Muscle layer of colon (tissue), 2 donors: Measurements from ENCODE around the gene SYNGAP1.

Experiments used
- H3K27ac ChIP-seq: one replicate; pipeline ENCODE4 v1.7.0; 2013; ENCODE audit warnings: low read depth, mild to moderate bottlenecking, low read length, moderate library complexity
- H3K27me3 ChIP-seq, 2 donors: one replicate each; pipeline ENCODE4 v1.7.0; 2013; ENCODE audit warnings: low read length in 2 of 2, mild to moderate bottlenecking in 2 of 2; ENCODE audit not compliant: insufficient read depth in 2 of 2, control insufficient read depth in 1 of 2
- H3K36me3 ChIP-seq: one replicate; pipeline ENCODE4 v1.7.0; 2013; ENCODE audit warnings: mild to moderate bottlenecking, low read length; ENCODE audit not compliant: insufficient read depth
- H3K4me1 ChIP-seq: one replicate; pipeline ENCODE4 v1.7.0; 2013; ENCODE audit warnings: mild to moderate bottlenecking, low read length; ENCODE audit not compliant: insufficient read depth
- H3K4me3 ChIP-seq, 2 donors: one replicate each; pipeline ENCODE4 v1.7.0; 2013; ENCODE audit warnings: low read length in 2 of 2, low read depth in 1 of 2, mild to moderate bottlenecking in 1 of 2, moderate library complexity in 1 of 2
- H3K9ac ChIP-seq: one replicate; pipeline ENCODE4 v1.7.0; 2013; ENCODE audit warnings: low read length
- H3K9me3 ChIP-seq: one replicate; pipeline ENCODE4 v1.7.0; 2013; ENCODE audit warnings: mild to moderate bottlenecking, low read length
- donor health status: abdominal sarcoma.
- donor health status: Adenocarcinoma of cecum.

Gene SYNGAP1

DNA sequence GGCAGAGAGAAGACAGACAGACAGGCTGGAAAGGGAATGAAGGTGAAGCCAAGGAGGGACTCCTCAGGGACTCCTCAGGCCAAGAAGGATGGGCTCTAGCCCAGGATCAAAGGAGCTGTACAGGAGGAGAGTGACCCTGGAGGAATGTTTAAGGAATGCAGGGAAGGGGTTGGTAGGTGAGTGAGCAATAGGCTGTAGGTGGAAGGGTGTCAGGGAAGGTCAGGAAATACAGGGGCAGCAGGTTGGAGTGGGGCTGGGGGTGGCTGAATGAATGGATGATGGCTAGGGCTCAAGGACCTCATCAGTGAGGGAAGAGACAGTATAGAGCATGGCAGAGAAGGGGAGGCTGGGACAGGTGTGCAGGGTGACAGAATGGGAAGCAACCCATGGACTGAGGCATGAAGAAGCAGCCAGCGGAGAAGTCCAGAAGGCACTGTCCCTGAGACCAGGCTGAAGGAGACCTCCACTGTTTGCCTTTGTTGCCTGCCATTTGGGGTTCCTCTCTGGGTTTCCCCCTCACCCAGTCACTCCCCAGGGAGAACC lies 13.2 kb downstream of the SYNGAP1 start:
- Histone ChIP-seq H3K9ac (no peak overlapping the region), H3K27ac (peak overlapping the region; percentile 82), H3K9me3 (no peaks in the 10 kb centered on the region), H3K36me3 (peaks cover 29% of the 10 kb centered on the region), H3K4me3 (no peak overlapping the region), H3K4me1 (peaks cover 52% of the 10 kb centered on the region), H3K27me3 (no peaks in the 10 kb centered on the region)

- H3K27ac ChIP-seq: peak overlapping the region; percentile 82
- no peaks in the 10 kb centered on the region for H3K9me3 ChIP-seq
- peaks cover 35% of the 10 kb centered on the region for H3K36me3 ChIP-seq
- peak overlapping the region; percentile 22 for H3K9ac ChIP-seq
- H3K27me3 ChIP-seq: no peaks in the 10 kb centered on the region
- H3K4me3 ChIP-seq: no peak overlapping the region
- peaks cover 47% of the 10 kb centered on the region for H3K4me1 ChIP-seq
Observed at GRCh38 chr6:33433544-33434191, 13.8 kb downstream of the SYNGAP1 start.

DNA sequence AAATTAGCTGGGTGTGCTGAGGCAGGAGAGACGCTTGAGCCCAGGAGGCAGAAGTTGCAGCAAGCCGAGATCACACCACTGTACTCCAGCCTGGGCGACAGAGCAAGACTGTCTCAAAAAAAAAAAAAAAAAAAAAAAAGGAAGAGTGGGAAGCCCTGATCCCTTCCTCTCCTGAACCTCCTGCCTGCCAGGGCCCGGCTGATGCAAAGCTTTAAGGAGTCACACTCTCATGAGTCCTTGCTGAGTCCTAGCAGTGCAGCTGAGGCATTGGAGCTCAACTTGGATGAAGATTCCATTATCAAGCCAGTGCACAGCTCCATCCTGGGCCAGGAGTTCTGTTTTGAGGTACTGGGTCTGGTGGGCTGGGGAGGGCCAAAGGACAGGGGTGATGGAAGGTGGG lies 15.1 kb downstream of the SYNGAP1 start:
- Histone ChIP-seq H3K9ac (no peak overlapping the region), H3K9me3 (no peaks in the 10 kb centered on the region), H3K4me3 (no peak overlapping the region), H3K4me1 (peaks cover 39% of the 10 kb centered on the region), H3K27me3 (no peaks in the 10 kb centered on the region), H3K36me3 (peaks cover 40% of the 10 kb centered on the region), H3K27ac (no peak overlapping the region)

GRCh38 chr6:33437666-33438065 lies 17.8 kb downstream of the SYNGAP1 start:
- no peaks in the 10 kb centered on the region for H3K27me3 ChIP-seq
- peaks cover 54% of the 10 kb centered on the region for H3K36me3 ChIP-seq
- H3K27ac ChIP-seq: no peak overlapping the region
- H3K4me1 ChIP-seq: peaks cover 15% of the 10 kb centered on the region
- no peak overlapping the region for H3K9ac ChIP-seq
- H3K9me3 ChIP-seq: no peaks in the 10 kb centered on the region
- no peak overlapping the region for H3K4me3 ChIP-seq

DNA sequence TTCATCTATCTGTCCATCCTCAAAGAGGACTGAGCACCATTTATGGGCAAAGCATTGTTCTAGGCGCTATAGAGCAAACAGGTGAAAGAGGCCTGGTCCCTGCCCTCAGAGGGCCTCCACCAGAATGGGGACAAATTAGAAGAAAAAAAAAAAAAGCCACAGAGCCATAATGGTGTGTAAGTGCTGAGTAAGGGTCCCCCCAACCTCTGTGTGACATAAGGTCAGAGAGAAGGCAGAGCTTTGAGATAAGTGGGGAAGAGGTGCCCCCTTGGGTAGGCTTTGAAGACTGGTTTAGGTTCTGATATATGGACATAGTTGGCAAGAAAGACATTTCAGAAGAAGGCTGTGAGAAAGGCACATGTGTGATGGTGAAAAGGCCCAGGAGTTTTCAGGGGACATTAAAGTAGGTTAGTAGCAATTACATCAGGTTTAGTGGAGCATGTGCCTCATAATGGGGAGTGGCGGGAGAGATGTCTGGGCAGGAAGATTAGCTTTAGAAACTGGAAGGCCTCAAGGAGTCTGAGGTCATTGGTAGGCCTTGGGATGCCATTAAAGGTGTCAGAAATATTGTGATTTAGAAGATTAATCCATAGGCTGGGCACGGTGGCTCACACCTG lies 19.2 kb downstream of the SYNGAP1 start:
- Histone ChIP-seq H3K9me3 (no peaks in the 10 kb centered on the region), H3K36me3 (peaks cover 57% of the 10 kb centered on the region), H3K9ac (no peak overlapping the region), H3K27me3 (no peaks in the 10 kb centered on the region), H3K4me3 (no peak overlapping the region), H3K27ac (no peak overlapping the region), H3K4me1 (peaks cover 3% of the 10 kb centered on the region)

DNA sequence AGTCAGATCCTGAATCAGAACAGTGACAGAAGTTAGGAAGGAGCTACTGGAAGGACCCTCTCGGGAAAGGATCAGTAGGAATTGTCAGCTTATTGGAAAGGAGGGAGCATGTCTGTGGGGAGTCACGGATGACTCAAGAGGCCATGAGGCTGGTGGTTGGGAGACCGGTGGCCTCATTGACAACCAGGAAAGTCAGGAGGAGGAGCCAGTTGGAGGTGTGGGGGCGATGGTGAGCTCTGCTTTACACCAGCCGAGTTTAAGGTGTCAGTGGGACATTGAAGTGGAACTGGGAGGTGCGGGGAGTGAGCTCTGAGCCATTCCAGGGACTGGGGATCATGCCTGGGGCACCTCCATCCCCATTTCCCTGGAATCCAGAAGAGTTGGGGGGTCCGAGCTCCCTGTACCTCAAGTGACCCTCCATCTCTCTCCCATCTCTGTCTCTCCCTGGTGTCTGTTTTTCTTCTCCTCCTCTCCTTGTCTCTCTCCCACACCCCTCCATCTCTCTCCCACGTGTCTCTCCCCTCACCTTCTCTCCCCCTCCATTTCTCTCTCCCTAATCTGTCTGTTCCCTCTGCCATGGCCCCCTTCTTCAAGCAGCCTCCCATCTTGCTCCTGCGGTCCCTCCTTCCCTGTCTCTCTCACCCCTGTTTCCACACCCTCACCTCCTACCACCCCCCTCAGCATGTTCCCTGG lies 20.2 kb downstream of the SYNGAP1 start:
- Histone ChIP-seq H3K36me3 (peaks cover 65% of the 10 kb centered on the region), H3K9me3 (no peaks in the 10 kb centered on the region), H3K4me3 (no peak overlapping the region), H3K9ac (no peak overlapping the region), H3K27ac (no peak overlapping the region), H3K4me1 (no peaks in the 10 kb centered on the region), H3K27me3 (no peaks in the 10 kb centered on the region)

DNA sequence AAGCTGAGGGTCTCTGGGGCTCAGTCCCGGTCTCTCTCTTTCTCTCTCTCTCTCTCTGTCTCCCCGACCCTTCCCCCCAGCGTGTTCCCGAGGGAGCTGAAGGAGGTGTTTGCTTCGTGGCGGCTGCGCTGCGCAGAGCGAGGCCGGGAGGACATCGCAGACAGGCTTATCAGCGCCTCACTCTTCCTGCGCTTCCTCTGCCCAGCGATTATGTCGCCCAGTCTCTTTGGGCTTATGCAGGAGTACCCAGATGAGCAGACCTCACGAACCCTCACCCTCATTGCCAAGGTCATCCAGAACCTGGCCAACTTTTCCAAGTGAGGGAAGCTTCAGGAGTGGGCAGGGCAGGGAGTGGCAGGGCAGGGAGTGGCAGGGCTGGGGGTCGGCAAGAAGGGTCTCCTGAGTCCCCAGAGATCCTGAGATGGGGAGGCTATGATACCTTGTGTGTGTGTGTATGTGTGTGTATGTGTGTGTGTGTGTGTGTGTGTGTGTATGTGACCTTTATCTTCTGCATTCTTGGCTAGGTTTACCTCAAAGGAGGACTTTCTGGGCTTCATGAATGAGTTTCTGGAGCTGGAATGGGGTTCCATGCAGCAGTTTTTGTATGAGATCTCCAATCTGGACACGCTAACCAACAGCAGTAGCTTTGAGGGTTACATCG lies 20.9 kb downstream of the SYNGAP1 start:
- no peaks in the 10 kb centered on the region for H3K27me3 ChIP-seq
- no peak overlapping the region for H3K4me3 ChIP-seq
- H3K9me3 ChIP-seq: no peaks in the 10 kb centered on the region
- no peak overlapping the region for H3K9ac ChIP-seq
- no peaks in the 10 kb centered on the region for H3K4me1 ChIP-seq
- no peak overlapping the region for H3K27ac ChIP-seq
- H3K36me3 ChIP-seq: peaks cover 61% of the 10 kb centered on the region

GRCh38 chr6:33441457-33441856 lies 21.6 kb downstream of the SYNGAP1 start:
- no peaks in the 10 kb centered on the region for H3K9me3 ChIP-seq
- H3K4me1 ChIP-seq: no peaks in the 10 kb centered on the region
- H3K27me3 ChIP-seq: no peaks in the 10 kb centered on the region
- H3K36me3 ChIP-seq: peaks cover 58% of the 10 kb centered on the region
- H3K4me3 ChIP-seq: no peak overlapping the region
- H3K27ac ChIP-seq: no peak overlapping the region
- no peak overlapping the region for H3K9ac ChIP-seq

- H3K4me1 ChIP-seq: no peaks in the 10 kb centered on the region
- H3K4me3 ChIP-seq: no peak overlapping the region
- no peak overlapping the region for H3K9ac ChIP-seq
- no peaks in the 10 kb centered on the region for H3K27me3 ChIP-seq
- no peak overlapping the region for H3K27ac ChIP-seq
- H3K9me3 ChIP-seq: no peaks in the 10 kb centered on the region
- peaks cover 58% of the 10 kb centered on the region for H3K36me3 ChIP-seq
Observed at GRCh38 chr6:33442283-33442682, 22.4 kb downstream of the SYNGAP1 start.

GRCh38 chr6:33443025-33443424 lies 23.2 kb downstream of the SYNGAP1 start:
- Histone ChIP-seq H3K4me3 (no peak overlapping the region), H3K27ac (no peak overlapping the region), H3K27me3 (no peaks in the 10 kb centered on the region), H3K4me1 (no peaks in the 10 kb centered on the region), H3K9me3 (no peaks in the 10 kb centered on the region), H3K36me3 (peaks cover 60% of the 10 kb centered on the region), H3K9ac (no peak overlapping the region)
